ENCODE data around the gene KRT79.

Gene KRT79

DNA sequence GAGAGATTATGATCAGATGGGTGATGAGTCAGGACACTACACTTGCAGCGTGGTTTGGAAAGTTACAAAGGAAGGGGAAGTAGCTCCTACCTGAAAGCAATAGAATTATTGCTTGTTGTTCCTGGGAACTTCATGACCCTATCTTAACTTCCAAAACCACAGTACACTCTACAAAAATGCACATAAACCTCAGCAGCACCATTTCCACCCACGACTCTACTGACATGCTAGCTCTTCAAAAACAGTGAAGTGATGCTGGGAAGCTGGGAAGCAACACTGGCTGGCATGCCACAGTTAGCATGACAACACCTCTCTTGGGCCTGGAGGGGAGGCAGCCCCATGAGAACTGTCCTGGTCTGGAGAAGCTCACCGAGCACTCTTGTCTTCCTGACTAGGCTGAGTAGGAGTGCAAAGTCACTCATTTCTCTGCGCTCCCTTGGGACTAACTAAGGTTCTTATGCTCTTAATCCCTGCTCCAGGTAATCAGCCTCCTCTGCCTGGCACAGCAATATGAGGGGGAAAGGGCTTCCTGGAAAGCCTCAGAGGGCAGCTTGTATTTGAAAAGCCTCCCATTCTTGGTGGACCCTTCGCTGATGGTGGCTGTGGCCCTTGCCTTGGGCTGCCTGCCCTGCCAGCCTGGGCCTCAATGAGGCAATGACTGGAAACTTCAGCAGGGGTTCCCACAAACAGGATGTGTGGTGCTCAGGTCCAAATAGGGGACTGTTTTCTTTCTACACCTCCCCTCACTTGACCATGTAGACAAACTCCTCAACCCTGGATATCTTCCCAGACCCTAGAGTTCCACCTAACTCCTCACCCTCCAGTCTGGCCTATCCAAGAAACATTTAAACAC lies 39.4 kb downstream of the KRT79 start:
- DNase-seq (ENCODE audit: insufficient read length, low spot score), result no peak

GRCh38 chr12:52792185-52793029 lies 41.7 kb downstream of the KRT79 start:
- TF ChIP-seq PAX5 (IDR thresholded peaks at IDR 0.05; ENCODE audit: insufficient read depth, low read length, severe bottlenecking), result no peak
- TF ChIP-seq POLR2A (IDR thresholded peaks at IDR 0.05; ENCODE audit: low read depth, low read length), result no peak
- DNase-seq (ENCODE audit: insufficient read length, low spot score) (no peak), FAIRE-seq (no peak)

More for the DNA sequence above, 39.4 kb downstream of the KRT79 start:
- FAIRE-seq, result no peak
- TF ChIP-seq POLR2AphosphoS5 (IDR thresholded peaks at IDR 0.05; ENCODE audit: low read depth, low read length) (no peak), PAX5 (IDR thresholded peaks at IDR 0.05; ENCODE audit: insufficient read depth, low read length, severe bottlenecking) (no peak), TAF1 (IDR thresholded peaks at IDR 0.05; ENCODE audit: low read depth, low read length) (no peak), POU2F2 (IDR thresholded peaks at IDR 0.05; ENCODE audit: low read depth, low read length) (no peak), POLR2A (IDR thresholded peaks at IDR 0.05; ENCODE audit: low read depth, low read length) (no peak), SPI1 (IDR thresholded peaks at IDR 0.05; ENCODE audit: low read depth, low read length) (no peak)

DNA sequence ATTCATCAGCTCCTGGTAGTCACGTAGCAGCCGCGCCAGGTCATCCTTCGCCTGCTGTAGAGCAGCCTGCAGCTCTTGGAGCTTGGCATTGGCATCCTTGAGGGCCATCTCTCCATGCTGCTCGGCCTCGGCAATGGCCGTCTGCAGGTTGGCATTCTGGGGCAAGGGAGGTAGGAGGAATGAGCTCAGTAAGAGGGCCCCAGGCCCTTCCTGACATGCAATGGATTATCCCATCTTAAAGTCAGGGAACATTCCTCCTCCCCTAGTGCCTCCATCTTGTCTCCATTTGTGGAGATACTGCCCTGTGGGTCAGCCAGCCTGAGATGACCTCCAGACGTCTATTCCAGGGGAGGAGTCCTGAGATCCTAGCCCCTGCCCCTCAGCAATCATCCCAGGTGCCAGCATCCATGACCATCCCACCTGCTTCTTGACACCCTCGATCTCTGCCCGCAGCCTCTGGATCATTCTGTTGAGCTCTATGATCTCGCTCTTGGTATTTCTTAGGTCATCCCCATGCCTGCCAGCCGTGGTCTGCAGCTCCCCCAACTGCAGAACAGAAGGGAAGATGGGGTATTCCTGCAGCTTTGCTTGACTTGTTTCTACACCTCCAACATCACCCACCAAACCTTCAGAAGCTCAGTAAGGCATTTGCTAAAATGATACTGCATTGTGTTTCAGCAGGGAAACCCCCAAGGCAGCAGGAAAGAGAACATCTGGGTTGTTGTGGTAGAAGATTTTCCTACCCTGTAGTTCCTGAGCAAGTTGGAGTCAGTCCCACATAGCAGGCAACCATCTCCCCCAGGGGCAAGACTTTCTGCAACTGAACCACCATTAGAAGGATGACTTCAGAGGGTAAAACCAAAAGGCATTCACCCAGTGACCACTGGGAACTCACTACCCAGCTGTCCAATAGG lies 42.6 kb downstream of the KRT79 start:
- TF ChIP-seq POU2F2 (IDR thresholded peaks at IDR 0.05; ENCODE audit: low read depth, low read length) (no peak), PAX5 (IDR thresholded peaks at IDR 0.05; ENCODE audit: insufficient read depth, low read length, severe bottlenecking) (no peak), SPI1 (IDR thresholded peaks at IDR 0.05; ENCODE audit: low read depth, low read length) (no peak), POLR2AphosphoS5 (IDR thresholded peaks at IDR 0.05; ENCODE audit: low read depth, low read length) (no peak), TAF1 (IDR thresholded peaks at IDR 0.05; ENCODE audit: low read depth, low read length) (no peak), POLR2A (IDR thresholded peaks at IDR 0.05; ENCODE audit: low read depth, low read length) (no peak)
- DNase-seq (ENCODE audit: insufficient read length, low spot score) (no peak), FAIRE-seq (no peak)

DNA sequence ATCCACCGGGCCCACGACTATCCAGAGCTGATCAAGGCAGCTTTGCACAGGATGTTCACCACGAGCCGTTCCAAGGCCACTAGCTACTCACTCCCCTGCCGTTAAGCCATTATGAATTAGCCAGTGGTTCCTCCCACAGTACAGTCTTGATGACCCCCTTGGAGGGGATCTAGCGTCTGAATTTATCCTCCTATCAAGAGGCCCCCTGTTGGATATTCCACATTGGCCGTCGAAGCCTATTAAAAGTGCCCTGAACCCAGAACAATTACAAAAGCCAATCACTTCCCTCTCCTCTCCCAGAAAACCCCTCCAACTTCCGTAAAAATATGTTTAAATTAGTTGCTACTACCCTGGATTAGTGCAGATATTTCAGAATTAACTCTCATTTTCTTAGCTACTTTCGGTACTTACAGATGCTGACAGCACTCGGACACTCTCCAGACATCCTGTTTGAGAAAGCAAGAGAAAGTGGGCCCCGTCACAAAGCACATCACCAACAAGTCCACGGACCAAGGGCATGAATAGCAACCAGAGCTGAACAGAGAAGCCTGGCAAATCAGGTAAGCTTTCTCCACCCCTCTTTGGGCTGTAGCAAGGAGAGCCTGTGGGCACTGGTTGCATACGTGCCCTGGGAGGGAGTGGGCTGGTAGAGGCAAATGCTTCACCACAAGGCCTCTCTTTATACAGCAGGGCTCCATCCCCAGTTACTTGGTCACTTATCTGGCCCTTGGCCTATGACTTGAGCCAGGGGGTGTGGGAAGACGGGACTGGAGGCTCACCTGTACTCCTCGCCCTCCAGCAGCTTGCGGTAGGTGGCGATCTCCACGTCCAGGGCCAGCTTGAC lies 43.5 kb downstream of the KRT79 start:
- FAIRE-seq, result no peak
- TF ChIP-seq POLR2AphosphoS5 (IDR thresholded peaks at IDR 0.05; ENCODE audit: low read depth, low read length), result no peak
- TF ChIP-seq SPI1 (IDR thresholded peaks at IDR 0.05; ENCODE audit: low read depth, low read length), result no peak
- TF ChIP-seq POU2F2 (IDR thresholded peaks at IDR 0.05; ENCODE audit: low read depth, low read length), result no peak
- no peak for TF ChIP-seq PAX5 (IDR thresholded peaks at IDR 0.05; ENCODE audit: insufficient read depth, low read length, severe bottlenecking)
- no peak for TF ChIP-seq TAF1 (IDR thresholded peaks at IDR 0.05; ENCODE audit: low read depth, low read length)
- TF ChIP-seq POLR2A (IDR thresholded peaks at IDR 0.05; ENCODE audit: low read depth, low read length), result no peak
- DNase-seq (ENCODE audit: insufficient read length, low spot score), result no peak

DNA sequence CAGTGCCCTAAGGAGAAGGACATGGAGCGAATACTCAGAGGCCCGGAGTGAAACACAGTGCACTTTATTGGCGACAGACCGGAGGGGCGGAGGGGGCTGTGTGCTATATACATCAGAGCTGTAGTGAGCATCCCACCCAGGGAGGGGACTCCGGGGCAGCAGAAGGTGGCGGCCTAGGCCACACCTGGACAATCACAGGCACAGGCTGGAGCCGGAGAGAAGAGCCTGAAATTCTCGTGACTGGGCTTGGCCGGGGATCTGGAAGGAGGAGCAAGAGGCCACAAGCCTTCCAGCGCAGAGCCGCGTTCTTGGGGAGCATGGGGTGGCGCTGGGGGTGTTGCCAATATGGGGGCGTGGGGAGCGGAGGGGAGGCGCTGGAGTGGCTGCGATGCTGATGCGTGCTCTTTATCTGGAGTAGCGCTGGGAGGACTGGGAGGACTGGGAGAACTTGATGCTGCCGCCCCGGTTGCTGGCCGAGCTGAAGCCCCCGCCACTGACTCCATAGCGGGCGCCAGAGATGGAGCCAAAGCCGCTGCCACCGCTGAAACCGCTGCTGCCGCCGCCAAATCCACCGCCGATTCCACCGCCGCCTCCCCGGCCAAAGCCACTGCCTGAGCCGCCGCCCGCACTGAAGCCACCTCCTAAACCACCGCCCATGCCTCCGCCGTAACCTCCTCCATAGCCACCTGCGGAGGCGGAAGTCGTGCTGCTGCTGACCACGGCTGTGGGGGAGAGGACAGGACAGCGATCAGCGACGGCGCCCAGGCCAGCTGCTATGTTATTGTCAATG lies 44.3 kb downstream of the KRT79 start:
- TF ChIP-seq POU2F2 (IDR thresholded peaks at IDR 0.05; ENCODE audit: low read depth, low read length), result no peak
- no peak for TF ChIP-seq SPI1 (IDR thresholded peaks at IDR 0.05; ENCODE audit: low read depth, low read length)
- TF ChIP-seq TAF1 (IDR thresholded peaks at IDR 0.05; ENCODE audit: low read depth, low read length), result no peak
- TF ChIP-seq POLR2AphosphoS5 (IDR thresholded peaks at IDR 0.05; ENCODE audit: low read depth, low read length), result no peak
- TF ChIP-seq PAX5 (IDR thresholded peaks at IDR 0.05; ENCODE audit: insufficient read depth, low read length, severe bottlenecking), result no peak
- TF ChIP-seq POLR2A (IDR thresholded peaks at IDR 0.05; ENCODE audit: low read depth, low read length), result no peak
- FAIRE-seq (no peak), DNase-seq (ENCODE audit: insufficient read length, low spot score) (no peak)

- DNase-seq (ENCODE audit: insufficient read length, low spot score) (no peak), FAIRE-seq (no peak)
- TF ChIP-seq PAX5 (IDR thresholded peaks at IDR 0.05; ENCODE audit: insufficient read depth, low read length, severe bottlenecking) (no peak), POLR2A (IDR thresholded peaks at IDR 0.05; ENCODE audit: low read depth, low read length) (no peak), POU2F2 (IDR thresholded peaks at IDR 0.05; ENCODE audit: low read depth, low read length) (no peak), SPI1 (IDR thresholded peaks at IDR 0.05; ENCODE audit: low read depth, low read length) (no peak), TAF1 (IDR thresholded peaks at IDR 0.05; ENCODE audit: low read depth, low read length) (no peak), POLR2AphosphoS5 (IDR thresholded peaks at IDR 0.05; ENCODE audit: low read depth, low read length) (no peak)
Measured at GRCh38 chr12:52788876-52789636, 45.1 kb downstream of the KRT79 start.

GRCh38 chr12:52788192-52788875 lies 45.8 kb downstream of the KRT79 start:
- DNase-seq (ENCODE audit: insufficient read length, low spot score), result no peak
- TF ChIP-seq POLR2A (IDR thresholded peaks at IDR 0.05; ENCODE audit: low read depth, low read length) (no peak), TAF1 (IDR thresholded peaks at IDR 0.05; ENCODE audit: low read depth, low read length) (no peak), PAX5 (IDR thresholded peaks at IDR 0.05; ENCODE audit: insufficient read depth, low read length, severe bottlenecking) (no peak), POU2F2 (IDR thresholded peaks at IDR 0.05; ENCODE audit: low read depth, low read length) (no peak), SPI1 (IDR thresholded peaks at IDR 0.05; ENCODE audit: low read depth, low read length) (no peak), POLR2AphosphoS5 (IDR thresholded peaks at IDR 0.05; ENCODE audit: low read depth, low read length) (no peak)
- no peak for FAIRE-seq

Measured in GM12891 (cell line).